HEK293 (cell line): ENCODE results near the gene HEMK1.
A peak's percentile ranks its signal among the peaks of the same experiment; 100 is the strongest.

Experiments
- CTCF ChIA-PET: fragments of 350-600 bp; formaldehyde crosslinking; extraction: SDS; loops from one replicate; lab custom pipeline; 2021; ENCODE audit warnings: antibody characterized with exemption; lab: Yijun Ruan, JAX
- POLR2A ChIA-PET: fragments of 300-600 bp; formaldehyde crosslinking; extraction: SDS; loops from one replicate; lab custom pipeline; 2020; ENCODE audit warnings: antibody characterized with exemption, inconsistent platforms; lab: Yijun Ruan, JAX
- H3K27ac ChIP-seq: fragments of 200-500 bp; sonication (Bioruptor generic); 2 replicates; pipeline ENCODE4 v1.5.1; 2014; ENCODE audit warnings: low read depth, low read length, control low read depth, inconsistent platforms; ENCODE audit errors: extremely low read depth
- H3K36me3 ChIP-seq, 2 experiments: fragments of 200-500 bp in 1 of 2; sonication (Bioruptor generic) in 1 of 2; 1 replicate in 1 of 2; 2 replicates in 1 of 2; pipeline ENCODE4 v1.5.1; 2014 to 2017; ENCODE audit warnings: inconsistent platforms in 2 of 2, low read length in 2 of 2; ENCODE audit not compliant: control insufficient read depth in 2 of 2, insufficient read depth in 1 of 2
- H3K4me1 ChIP-seq: fragments of 200-500 bp; sonication (Bioruptor generic); 2 replicates; pipeline ENCODE4 v1.5.1; 2014; ENCODE audit warnings: mild to moderate bottlenecking, low read length, inconsistent platforms; ENCODE audit not compliant: control insufficient read depth, insufficient read depth
- H3K4me3 ChIP-seq: 2 replicates; pipeline ENCODE4 v1.5.1; 2011; ENCODE audit warnings: low read depth, mild to moderate bottlenecking, control low read depth, low read length, moderate library complexity
- H3K9me3 ChIP-seq: fragments of 200-500 bp; sonication (Bioruptor generic); 2 replicates; pipeline ENCODE4 v1.5.1; 2014; ENCODE audit warnings: low read depth, low read length, inconsistent platforms; ENCODE audit not compliant: control insufficient read depth, insufficient read depth
- KLF17 ChIP-seq: fragments of 450-650 bp; formaldehyde crosslinking; IDR thresholded peaks from 2 replicates; pipeline ENCODE4 v1.5.1; 2016; ENCODE audit warnings: missing biosample characterization, missing genetic modification characterization
- PRDM10 ChIP-seq: fragments of 450-650 bp; formaldehyde crosslinking; IDR thresholded peaks from 2 replicates; pipeline ENCODE4 v1.5.1; 2016; ENCODE audit warnings: missing biosample characterization, missing genetic modification characterization
- ZBTB11 ChIP-seq: fragments of 450-650 bp; formaldehyde crosslinking; conservative IDR thresholded peaks from 2 replicates; pipeline ENCODE4 v1.5.1; 2016; ENCODE audit warnings: low read depth, missing biosample characterization, missing genetic modification characterization
- ZBTB48 ChIP-seq: fragments of 450-650 bp; formaldehyde crosslinking; IDR thresholded peaks from 2 replicates; pipeline ENCODE4 v1.5.1; 2016; ENCODE audit warnings: missing biosample characterization, missing genetic modification characterization
- ZIC2 ChIP-seq: fragments of 450-650 bp; formaldehyde crosslinking; IDR thresholded peaks from 2 replicates; pipeline ENCODE4 v1.5.1; 2016; ENCODE audit warnings: missing biosample characterization, missing genetic modification characterization
- ZNF157 ChIP-seq: fragments of 450-650 bp; formaldehyde crosslinking; IDR thresholded peaks from 2 replicates; pipeline ENCODE4 v1.5.1; 2016; ENCODE audit warnings: missing biosample characterization, missing genetic modification characterization
- ZNF280C ChIP-seq: fragments of 450-650 bp; formaldehyde crosslinking; IDR thresholded peaks from 2 replicates; pipeline ENCODE4 v1.5.1; 2016; ENCODE audit warnings: missing biosample characterization, missing genetic modification characterization
- ZNF560 ChIP-seq: fragments of 450-650 bp; formaldehyde crosslinking; IDR thresholded peaks from 2 replicates; pipeline ENCODE4 v1.5.1; 2017; ENCODE audit warnings: missing biosample characterization, missing genetic modification characterization, borderline replicate concordance
- ZNF707 ChIP-seq: fragments of 450-650 bp; formaldehyde crosslinking; IDR thresholded peaks from 2 replicates; pipeline ENCODE4 v1.5.1; 2016; ENCODE audit warnings: missing biosample characterization, missing genetic modification characterization
- ZNF768 ChIP-seq: fragments of 450-650 bp; formaldehyde crosslinking; IDR thresholded peaks from 2 replicates; pipeline ENCODE4 v1.5.1; 2018; ENCODE audit warnings: missing biosample characterization, mild to moderate bottlenecking, missing genetic modification characterization

HEMK1 gene

GRCh38 chr3:50520849-50521248 is 48.5 kb upstream of the HEMK1 start:
- CTCF ChIA-PET, result interaction anchor here (2.0 kb wide), 1 partner anchor 22 kb away, joined by 12 read pairs; no protein-coding TSS in a partner anchor
- TF ChIP-seq ZBTB11 (tag by site-specific recombination), result no peak
- TF ChIP-seq KLF17 (tag by site-specific recombination), result peak; percentile 60; the same call in 1 of the 2 replicates
- POLR2A ChIA-PET, result no interaction called here
- no peaks in the 10 kb centered on the region for H3K36me3 ChIP-seq
- no peak overlapping the region for H3K27ac ChIP-seq
- no peak overlapping the region for H3K4me3 ChIP-seq
- no peaks in the 10 kb centered on the region for H3K9me3 ChIP-seq
- peaks cover 8% of the 10 kb centered on the region for H3K4me1 ChIP-seq

GRCh38 chr3:50521572-50521971 is 47.8 kb upstream of the HEMK1 start:
- TF ChIP-seq ZNF280C (tag by site-specific recombination) (no peak), ZBTB48 (tag by site-specific recombination) (no peak)
- no peaks in the 10 kb centered on the region for H3K36me3 ChIP-seq
- H3K4me3 ChIP-seq, result no peak overlapping the region
- no peaks in the 10 kb centered on the region for H3K9me3 ChIP-seq
- no peak overlapping the region for H3K27ac ChIP-seq
- POLR2A ChIA-PET, result no interaction called here
- CTCF ChIA-PET, result interaction anchor here (2.0 kb wide), 2 partner anchors 21 to 29 kb away, joined by 4 to 12 read pairs; no protein-coding TSS in a partner anchor
- H3K4me1 ChIP-seq, result peaks cover 3% of the 10 kb centered on the region

- Histone ChIP-seq H3K4me3 (no peak overlapping the region), H3K9me3 (no peaks in the 10 kb centered on the region), H3K27ac (no peak overlapping the region), H3K36me3 (no peaks in the 10 kb centered on the region), H3K4me1 (no peaks in the 10 kb centered on the region)
- ChIA-PET CTCF (interaction anchor here (0.6 to 2.0 kb wide), 4 partner anchors 19 to 92 kb away, joined by 3 to 5 read pairs (median 4); no protein-coding TSS in a partner anchor), POLR2A (interaction anchor here (0.6 to 1.0 kb wide), 2 partner anchors 186 to 1023 kb away, joined by 3 to 8 read pairs; no protein-coding TSS in a partner anchor)
- TF ChIP-seq ZNF157 (tag by site-specific recombination) (no peak), ZNF560 (tag by site-specific recombination) (no peak), PRDM10 (tag by site-specific recombination) (peak; percentile 31; the same call in 1 of the 2 replicates), ZNF768 (tag by site-specific recombination) (no peak), ZIC2 (peak; percentile 80), ZNF707 (tag by site-specific recombination) (no peak)
Observed at GRCh38 chr3:50523279-50523811, 46.0 kb upstream of the HEMK1 start.
